DOHH2 (cell line): ENCODE results near the gene GMEB2.

Experiments used
- EZH2phosphoT487 ChIP-seq: fragments of 200-600 bp; sonication (generic); IDR thresholded peaks from 2 replicates; pipeline ENCODE4 v1.6.1; 2017; ENCODE audit warnings: borderline replicate concordance, mild to moderate bottlenecking, antibody characterized with exemption, low read length, moderate library complexity, mixed read lengths
- TF ChIP-seq, protein P1 (sequence below): fragments of 200-600 bp; sonication (generic); IDR thresholded peaks from one replicate; pipeline ENCODE4 v1.5.1; 2014; ENCODE audit warnings: antibody characterized with exemption, mild to moderate bottlenecking, low read depth, low read length; ENCODE audit not compliant: poor library complexity, severe bottlenecking

DNA sequence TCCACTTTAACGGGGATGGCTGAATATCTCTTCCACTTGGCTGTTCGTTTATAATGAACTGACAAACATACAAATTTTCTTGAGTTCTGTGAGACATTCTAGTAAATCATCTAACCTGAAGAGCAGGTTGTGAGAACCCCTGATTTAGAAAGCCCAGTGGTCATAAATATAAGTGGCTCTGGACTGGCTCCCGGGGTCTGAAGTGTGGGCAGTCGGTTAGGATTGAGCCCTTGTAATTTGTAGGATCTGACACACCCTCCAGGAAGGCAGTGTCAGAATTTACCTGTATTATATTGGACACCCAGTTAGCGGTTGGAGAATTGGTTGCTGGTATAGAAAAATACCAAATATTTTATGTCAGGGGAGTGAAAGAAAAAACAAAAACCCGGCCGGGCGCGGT, 6.8 kb upstream of the GMEB2 start:
- TF ChIP-seq, protein P1, sequence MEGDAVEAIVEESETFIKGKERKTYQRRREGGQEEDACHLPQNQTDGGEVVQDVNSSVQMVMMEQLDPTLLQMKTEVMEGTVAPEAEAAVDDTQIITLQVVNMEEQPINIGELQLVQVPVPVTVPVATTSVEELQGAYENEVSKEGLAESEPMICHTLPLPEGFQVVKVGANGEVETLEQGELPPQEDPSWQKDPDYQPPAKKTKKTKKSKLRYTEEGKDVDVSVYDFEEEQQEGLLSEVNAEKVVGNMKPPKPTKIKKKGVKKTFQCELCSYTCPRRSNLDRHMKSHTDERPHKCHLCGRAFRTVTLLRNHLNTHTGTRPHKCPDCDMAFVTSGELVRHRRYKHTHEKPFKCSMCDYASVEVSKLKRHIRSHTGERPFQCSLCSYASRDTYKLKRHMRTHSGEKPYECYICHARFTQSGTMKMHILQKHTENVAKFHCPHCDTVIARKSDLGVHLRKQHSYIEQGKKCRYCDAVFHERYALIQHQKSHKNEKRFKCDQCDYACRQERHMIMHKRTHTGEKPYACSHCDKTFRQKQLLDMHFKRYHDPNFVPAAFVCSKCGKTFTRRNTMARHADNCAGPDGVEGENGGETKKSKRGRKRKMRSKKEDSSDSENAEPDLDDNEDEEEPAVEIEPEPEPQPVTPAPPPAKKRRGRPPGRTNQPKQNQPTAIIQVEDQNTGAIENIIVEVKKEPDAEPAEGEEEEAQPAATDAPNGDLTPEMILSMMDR: no peak
- TF ChIP-seq EZH2phosphoT487: no peak
